T-helper 1 cell treated with Interleukin-12 subunit alpha and Interleukin-12 subunit beta and Interleukin-4 antibody, amounts not matched to agents 30 μg/mL and 1 μg/mL, for 36 hours (primary cell): ENCODE measurements around the gene AK4.

ENCODE experiments used
- H3K27ac Mint-ChIP-seq: one replicate; pipeline ENCODE4 v1.8.0; 2021; ENCODE audit warnings: mild to moderate bottlenecking, mixed read lengths
- H3K27me3 Mint-ChIP-seq: one replicate; pipeline ENCODE4 v1.8.0; 2021; ENCODE audit warnings: low read depth, mixed read lengths
- H3K36me3 Mint-ChIP-seq: one replicate; pipeline ENCODE4 v1.8.0; 2021; ENCODE audit warnings: low read depth, mixed read lengths
- H3K4me1 Mint-ChIP-seq: one replicate; pipeline ENCODE4 v1.8.0; 2021; ENCODE audit warnings: low read depth, mixed read lengths
- H3K4me3 Mint-ChIP-seq: one replicate; pipeline ENCODE4 v1.8.0; 2021; ENCODE audit warnings: mild to moderate bottlenecking, moderate library complexity, mixed read lengths
- H3K9me3 Mint-ChIP-seq: one replicate; pipeline ENCODE4 v1.8.0; 2021; ENCODE audit warnings: mixed read lengths

AK4 gene

DNA sequence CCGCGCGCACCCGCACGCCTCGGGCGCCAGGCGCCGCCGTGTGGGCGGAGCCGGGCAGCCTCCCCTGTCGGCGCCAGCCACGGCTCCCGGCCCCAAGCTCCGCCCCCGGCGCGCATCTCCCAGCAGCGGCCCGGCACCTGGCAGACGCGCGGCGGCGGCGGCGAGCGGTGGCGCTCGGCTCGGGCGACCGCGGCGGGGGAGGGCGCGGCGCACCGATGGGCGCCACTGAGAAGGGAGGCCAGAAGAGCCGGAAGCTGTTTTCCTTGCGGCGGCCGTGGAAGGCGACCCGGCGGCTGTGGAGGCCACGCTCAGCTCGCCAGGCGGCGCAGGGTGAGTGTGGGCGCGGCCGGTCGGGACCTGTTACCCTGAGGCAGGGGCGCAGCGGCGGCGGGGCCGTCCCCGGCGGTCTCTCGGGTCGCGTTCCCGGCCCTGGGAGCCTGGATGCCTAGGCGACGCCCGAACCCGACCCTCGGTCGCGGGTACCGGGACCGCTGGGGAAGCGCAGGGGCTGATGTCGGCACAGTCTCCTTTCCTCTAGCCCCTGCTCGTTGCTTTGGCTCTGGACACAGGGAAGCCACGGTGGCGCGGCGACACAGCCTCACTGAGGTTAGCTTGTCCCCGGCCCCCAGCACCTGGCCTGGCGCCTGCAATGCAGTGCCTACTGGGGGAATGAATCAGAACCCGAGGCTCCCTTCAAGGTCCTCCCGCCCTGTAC is 106.5 kb downstream of the AK4 start:
- Mint-ChIP-seq H3K9me3 (no peaks in the 10 kb centered on the region), H3K27me3 (peaks cover 22% of the 10 kb centered on the region), H3K36me3 (peaks cover 7% of the 10 kb centered on the region), H3K4me3 (peak overlapping the region; percentile 96), H3K4me1 (peaks cover 19% of the 10 kb centered on the region), H3K27ac (no peak overlapping the region)

DNA sequence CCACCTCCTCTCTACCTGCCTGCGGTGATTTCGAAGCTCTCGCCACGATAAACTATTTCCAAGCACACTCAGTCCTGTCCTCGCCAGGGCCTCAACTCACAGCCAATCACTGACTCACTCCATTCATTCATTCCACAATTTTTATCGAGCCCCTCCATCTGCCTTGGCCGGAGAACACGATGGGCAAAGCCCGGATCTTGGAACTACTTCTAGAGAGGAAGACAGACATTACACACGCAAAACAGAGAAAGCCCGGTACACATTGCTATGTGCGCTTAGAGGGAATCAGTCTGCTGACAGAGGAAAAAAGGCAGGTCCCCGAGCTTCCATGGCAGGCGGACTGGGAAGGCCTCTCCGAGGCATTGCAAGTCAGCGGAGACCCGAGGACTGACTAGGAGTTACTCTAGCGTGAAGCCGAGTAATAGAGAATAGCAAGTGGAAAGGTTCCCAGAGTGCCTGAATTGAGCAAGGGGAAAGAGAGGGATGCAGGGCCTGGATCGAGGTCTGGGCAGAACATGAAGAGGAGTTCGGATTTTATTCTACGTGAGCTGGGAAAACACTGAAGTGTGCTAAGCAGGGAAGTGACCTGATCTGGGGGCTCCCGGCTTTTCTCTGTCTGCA is 107.1 kb downstream of the AK4 start:
- peak overlapping the region; percentile 96 for H3K4me3 Mint-ChIP-seq
- no peaks in the 10 kb centered on the region for H3K9me3 Mint-ChIP-seq
- H3K27me3 Mint-ChIP-seq = peaks cover 22% of the 10 kb centered on the region
- H3K27ac Mint-ChIP-seq = peak overlapping the region; percentile 84
- peaks cover 24% of the 10 kb centered on the region for H3K4me1 Mint-ChIP-seq
- peaks cover 6% of the 10 kb centered on the region for H3K36me3 Mint-ChIP-seq

DNA sequence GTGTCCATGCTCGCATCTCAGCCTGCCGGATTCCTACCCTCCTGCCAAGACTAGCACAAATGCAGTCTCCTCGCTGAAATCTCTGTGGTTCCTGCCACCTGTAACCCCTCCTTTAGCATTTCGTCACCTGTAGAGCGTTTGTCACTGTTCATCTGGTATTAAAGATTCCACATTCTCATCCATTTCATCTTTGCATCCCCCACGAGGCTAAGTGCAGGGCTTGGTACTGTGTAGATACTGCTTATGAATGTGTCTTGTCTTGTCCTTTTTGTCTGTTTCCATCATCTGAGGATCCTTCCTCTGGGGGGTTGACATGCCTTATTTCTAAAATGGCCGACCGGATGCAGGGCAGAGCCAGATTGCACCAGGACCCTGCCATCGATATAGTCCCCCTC is 107.7 kb downstream of the AK4 start:
- no peaks in the 10 kb centered on the region for H3K9me3 Mint-ChIP-seq
- peaks cover 29% of the 10 kb centered on the region for H3K4me1 Mint-ChIP-seq
- peaks cover 22% of the 10 kb centered on the region for H3K27me3 Mint-ChIP-seq
- H3K4me3 Mint-ChIP-seq = peak overlapping the region; percentile 96
- no peak overlapping the region for H3K27ac Mint-ChIP-seq
- H3K36me3 Mint-ChIP-seq = peaks cover 6% of the 10 kb centered on the region

DNA sequence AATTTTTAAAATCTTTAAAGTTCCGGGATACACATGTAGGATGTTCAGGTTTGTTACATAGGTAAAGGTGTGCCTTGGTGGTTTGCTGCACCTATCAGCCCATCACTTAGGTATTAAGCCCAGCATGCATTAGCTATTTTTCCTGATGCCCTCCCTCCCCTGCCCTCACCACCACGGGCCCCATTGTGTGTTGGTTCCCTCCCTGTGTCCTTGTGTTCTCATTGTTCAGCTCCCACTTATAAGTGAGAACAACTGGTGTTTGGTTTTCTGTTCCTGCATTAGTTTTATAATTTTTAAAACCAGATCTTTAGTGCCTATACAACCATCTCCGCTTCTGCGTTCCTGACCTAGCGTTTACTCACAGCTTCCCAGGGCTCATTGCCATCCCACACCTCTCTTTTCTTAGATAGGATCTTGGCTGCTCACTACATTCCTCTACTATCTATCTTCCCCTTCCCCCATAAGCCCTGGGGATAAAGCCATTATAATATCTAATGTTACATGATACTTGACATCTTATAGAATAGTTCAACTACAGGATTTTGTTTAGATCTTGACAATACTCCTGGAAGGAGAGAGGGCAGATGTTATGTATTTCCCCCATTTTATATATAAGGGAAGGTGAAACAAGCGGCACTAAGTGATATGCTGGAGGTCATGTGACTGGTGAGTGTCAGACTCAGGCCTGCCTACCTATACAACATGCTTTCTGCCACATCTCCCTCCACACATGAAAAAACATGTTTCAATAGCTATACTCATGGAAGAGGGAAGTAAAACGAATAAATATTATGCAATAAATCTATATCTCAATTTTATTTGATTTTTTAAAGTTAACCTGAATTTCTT is 109.1 kb downstream of the AK4 start:
- Mint-ChIP-seq H3K36me3 (peaks cover 6% of the 10 kb centered on the region), H3K4me3 (no peak overlapping the region), H3K27me3 (peaks cover 22% of the 10 kb centered on the region), H3K4me1 (peaks cover 36% of the 10 kb centered on the region), H3K9me3 (no peaks in the 10 kb centered on the region), H3K27ac (no peak overlapping the region)

DNA sequence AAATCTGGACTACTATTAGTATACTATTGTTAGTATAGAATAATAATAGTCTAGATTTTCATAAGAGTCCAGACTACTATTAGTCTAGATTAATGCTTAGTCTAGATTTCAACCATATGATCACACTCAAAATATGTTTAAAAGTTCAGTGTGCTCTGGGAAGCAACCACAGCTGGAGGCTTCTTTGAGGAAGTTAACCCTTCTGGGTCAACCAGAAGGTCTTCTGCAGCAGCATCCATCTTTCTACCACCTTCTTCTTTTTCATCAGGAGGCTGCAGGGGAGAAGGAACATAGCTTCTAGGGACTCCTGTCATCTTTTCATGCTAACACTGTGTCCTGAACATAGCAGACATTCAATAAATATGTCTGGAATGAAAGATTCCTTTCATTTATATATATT is 110.1 kb downstream of the AK4 start:
- peaks cover 18% of the 10 kb centered on the region for H3K27me3 Mint-ChIP-seq
- no peak overlapping the region for H3K4me3 Mint-ChIP-seq
- H3K36me3 Mint-ChIP-seq = peaks cover 9% of the 10 kb centered on the region
- no peak overlapping the region for H3K27ac Mint-ChIP-seq
- no peaks in the 10 kb centered on the region for H3K9me3 Mint-ChIP-seq
- H3K4me1 Mint-ChIP-seq = peaks cover 36% of the 10 kb centered on the region

DNA sequence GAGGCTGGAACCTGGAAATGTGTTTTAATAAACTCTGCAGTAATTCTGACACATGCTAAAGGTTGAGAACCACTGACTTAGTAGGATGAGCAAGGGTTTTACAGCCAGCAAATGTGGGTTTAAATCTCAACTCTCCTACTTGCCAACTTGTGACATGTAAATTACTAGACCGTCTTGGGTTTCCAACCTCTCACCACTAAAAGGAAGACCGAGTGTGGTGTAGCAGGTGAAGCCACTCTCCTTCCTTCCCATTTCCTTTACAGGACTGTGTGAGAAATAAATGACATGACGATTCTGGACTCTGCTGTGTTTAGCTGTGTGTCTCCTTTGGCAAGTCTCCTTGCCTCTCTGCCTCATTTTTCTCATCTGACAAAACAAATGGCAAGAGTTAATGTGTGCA is 111.8 kb downstream of the AK4 start:
- H3K4me3 Mint-ChIP-seq = no peak overlapping the region
- peaks cover 24% of the 10 kb centered on the region for H3K27me3 Mint-ChIP-seq
- no peaks in the 10 kb centered on the region for H3K9me3 Mint-ChIP-seq
- peak overlapping the region; percentile 16 for H3K27ac Mint-ChIP-seq
- H3K36me3 Mint-ChIP-seq = peaks cover 9% of the 10 kb centered on the region
- peaks cover 34% of the 10 kb centered on the region for H3K4me1 Mint-ChIP-seq

DNA sequence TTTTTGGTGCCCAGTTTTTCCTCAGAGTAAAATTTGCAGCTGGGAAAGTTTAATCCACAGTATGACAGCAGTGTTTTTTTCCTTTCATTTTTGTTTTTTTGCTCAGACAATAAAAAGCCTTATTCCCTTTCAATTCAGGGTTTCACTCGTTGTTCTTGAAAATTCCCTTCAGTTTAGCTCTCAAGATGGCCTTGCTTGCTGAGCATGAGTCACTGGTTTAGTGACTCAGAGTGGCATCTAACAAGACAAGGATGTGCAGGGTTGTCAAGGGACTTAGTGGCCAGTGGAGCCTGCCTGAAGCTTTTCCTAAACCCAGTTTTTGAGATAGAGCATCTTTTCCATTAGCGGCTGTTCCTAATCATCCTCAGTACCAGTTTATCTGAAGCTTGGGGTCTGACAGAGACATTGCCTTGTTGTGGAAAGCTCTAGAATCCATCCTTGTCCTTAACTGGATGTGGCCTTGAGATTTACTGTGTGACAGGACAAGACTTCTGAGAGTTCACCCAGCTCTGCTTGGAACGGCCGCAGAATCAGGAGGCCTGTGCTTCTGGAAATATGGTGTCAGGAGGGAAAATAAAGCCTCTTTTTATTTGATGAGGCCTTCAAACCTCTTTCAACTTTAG is 113.0 kb downstream of the AK4 start:
- H3K4me1 Mint-ChIP-seq = peaks cover 34% of the 10 kb centered on the region
- H3K9me3 Mint-ChIP-seq = no peaks in the 10 kb centered on the region
- peaks cover 23% of the 10 kb centered on the region for H3K27me3 Mint-ChIP-seq
- peaks cover 7% of the 10 kb centered on the region for H3K36me3 Mint-ChIP-seq
- peak overlapping the region; percentile 11 for H3K27ac Mint-ChIP-seq
- no peak overlapping the region for H3K4me3 Mint-ChIP-seq

DNA sequence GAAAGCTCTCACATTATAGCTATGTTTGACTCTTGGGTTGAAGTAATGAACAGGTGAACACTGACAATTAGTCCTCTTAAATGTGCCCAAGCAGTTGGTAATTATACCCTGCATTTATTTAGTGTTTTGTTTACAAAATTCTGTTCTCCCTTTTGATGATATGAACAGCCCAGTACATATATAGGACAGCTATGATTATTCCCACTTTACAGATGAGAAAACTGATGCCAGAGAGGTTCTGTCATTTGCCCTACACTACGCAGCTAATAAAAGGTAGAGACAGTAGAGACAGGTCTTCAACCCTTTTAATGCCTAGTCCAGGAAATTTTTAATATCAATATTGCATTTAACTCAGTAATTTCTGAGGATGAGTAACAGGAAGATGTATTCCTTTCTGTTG is 115.3 kb downstream of the AK4 start:
- Mint-ChIP-seq H3K4me3 (no peak overlapping the region), H3K27ac (no peak overlapping the region), H3K27me3 (peaks cover 38% of the 10 kb centered on the region), H3K9me3 (no peaks in the 10 kb centered on the region), H3K4me1 (peaks cover 41% of the 10 kb centered on the region), H3K36me3 (peaks cover 3% of the 10 kb centered on the region)

DNA sequence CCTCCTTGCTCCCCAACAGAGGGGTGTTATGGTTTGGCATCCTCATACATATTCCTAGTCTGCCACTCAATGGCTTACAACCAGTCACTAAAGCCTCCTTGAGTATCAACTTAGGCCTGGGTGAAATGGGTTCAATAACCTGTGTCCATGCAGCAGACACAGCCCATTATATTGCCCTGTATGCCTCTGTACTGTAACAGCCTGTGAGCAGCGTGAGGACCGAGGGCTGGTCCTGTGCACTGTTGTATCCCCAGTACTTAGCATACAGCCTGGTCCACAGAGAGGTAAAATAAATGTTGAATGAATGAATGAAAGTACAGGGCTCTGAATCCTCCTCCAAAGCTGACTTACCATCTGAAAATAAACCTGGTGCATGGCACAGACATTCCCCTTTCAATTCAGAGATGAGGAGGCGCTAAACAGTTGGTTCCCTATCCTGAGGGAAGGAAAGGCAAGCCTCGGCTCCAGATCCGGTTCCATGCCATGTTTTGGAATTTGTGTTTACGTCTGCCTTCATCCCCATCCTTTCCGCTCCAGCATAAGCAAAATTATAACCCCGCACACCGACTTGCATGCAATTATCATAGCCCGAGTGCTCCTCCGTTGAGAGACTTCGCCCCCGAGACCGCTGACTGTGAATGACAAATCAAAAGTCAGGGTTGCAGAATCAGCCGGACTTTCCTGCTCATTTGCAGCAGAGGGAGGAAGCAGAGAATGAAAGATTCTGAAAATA is 116.4 kb downstream of the AK4 start:
- Mint-ChIP-seq H3K27me3 (peaks cover 39% of the 10 kb centered on the region), H3K36me3 (peaks cover 3% of the 10 kb centered on the region), H3K27ac (no peak overlapping the region), H3K4me1 (peaks cover 39% of the 10 kb centered on the region), H3K9me3 (no peaks in the 10 kb centered on the region), H3K4me3 (peak overlapping the region; percentile 4)

DNA sequence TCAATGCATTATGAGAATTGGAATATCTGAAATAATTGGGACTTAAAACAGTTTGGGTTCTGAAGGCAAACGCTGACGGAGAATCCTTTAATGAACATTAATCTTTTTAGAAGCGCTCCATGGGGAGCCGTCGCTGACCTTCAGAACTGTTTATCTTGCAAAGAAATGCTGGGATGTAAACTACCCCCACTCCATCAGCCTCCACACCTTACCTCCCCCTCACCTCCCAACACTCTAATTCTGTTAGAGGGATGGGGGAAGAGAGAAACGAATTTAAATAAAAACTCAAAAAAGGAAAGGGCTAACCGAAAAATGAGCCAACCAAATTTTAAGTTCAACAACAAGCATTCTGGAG is 117.3 kb downstream of the AK4 start:
- peaks cover 33% of the 10 kb centered on the region for H3K4me1 Mint-ChIP-seq
- H3K9me3 Mint-ChIP-seq = no peaks in the 10 kb centered on the region
- peaks cover 43% of the 10 kb centered on the region for H3K27me3 Mint-ChIP-seq
- peaks cover 3% of the 10 kb centered on the region for H3K36me3 Mint-ChIP-seq
- H3K4me3 Mint-ChIP-seq = peak overlapping the region; percentile 71
- peak overlapping the region; percentile 45 for H3K27ac Mint-ChIP-seq

DNA sequence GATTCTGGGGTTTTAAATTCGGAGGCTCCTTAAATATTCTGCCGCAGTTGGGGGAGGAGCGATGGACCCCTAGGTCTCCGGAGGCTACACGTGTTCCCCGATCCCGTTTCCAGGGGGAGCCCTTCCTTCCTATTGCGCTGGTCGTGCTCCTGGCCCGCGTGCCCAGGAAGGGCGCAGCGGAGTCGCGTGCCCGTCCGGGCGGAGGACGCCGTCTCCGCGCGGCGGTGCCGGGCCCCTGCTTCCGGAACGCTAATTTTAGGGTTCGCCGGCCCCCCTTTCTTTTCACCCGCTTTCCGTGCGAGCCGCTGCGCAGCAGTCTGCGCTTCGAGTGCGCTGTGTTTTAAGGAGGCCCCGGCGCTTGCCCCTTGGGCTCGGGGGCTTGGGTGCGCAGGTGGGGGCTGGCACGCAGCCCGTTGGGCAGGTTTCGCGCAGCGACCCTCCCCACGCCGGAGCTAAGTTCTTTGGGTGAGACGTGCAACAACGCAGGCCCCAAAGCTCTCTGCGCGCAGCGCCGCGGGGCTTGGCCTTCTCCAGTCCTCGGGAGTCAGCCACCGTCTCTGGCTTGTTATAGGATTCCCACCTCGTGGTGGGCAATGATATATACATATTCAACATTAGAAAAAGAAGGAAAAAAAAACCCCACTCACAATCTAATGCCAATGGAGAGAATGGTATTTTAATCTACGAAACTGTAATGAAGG is 117.8 kb downstream of the AK4 start:
- Mint-ChIP-seq H3K4me3 (peak overlapping the region; percentile 71), H3K27ac (no peak overlapping the region), H3K9me3 (no peaks in the 10 kb centered on the region), H3K4me1 (peaks cover 28% of the 10 kb centered on the region), H3K36me3 (peaks cover 3% of the 10 kb centered on the region), H3K27me3 (peaks cover 43% of the 10 kb centered on the region)

DNA sequence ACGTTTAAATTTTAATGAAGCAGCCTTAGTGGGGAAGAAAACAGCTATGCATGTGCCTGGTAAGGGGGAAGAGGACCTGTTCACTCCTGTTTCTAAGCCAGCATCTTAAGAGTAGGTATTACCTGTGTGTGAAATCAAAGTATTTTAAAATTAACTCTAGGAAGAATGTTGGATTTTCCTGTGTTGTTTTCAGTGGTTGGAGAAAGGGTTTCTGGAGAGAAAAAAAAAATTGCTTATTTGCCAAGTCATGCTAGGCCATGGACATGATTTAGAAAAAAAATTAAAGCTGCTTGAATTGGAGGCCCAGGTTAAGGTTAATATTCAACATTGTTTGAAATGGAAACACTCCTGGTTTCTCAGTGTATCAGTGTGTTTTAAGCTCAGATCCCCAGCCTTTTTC is 118.5 kb downstream of the AK4 start:
- Mint-ChIP-seq H3K36me3 (peaks cover 3% of the 10 kb centered on the region), H3K4me1 (peaks cover 24% of the 10 kb centered on the region), H3K4me3 (peak overlapping the region; percentile 71), H3K27ac (no peak overlapping the region), H3K9me3 (no peaks in the 10 kb centered on the region), H3K27me3 (peaks cover 43% of the 10 kb centered on the region)

DNA sequence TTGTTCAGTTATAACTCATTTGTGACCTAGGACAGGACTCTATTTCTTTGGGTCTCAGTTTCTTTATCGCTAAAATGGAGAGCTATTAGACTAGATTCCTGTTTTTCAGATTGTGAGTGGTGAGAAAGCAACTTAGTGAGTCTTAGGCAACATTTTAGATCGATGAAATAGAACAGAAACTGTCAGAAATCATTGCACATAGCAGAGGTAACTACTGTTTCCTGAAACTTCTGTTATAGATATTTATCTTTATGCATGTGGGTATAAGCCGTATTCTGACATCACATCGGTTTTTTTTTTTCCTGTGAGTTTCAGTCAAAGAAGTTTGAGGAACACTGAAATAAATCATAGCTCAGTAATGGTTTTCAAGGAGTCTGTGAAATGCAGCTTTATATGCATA is 119.3 kb downstream of the AK4 start:
- H3K36me3 Mint-ChIP-seq = peaks cover 3% of the 10 kb centered on the region
- peaks cover 47% of the 10 kb centered on the region for H3K27me3 Mint-ChIP-seq
- H3K27ac Mint-ChIP-seq = no peak overlapping the region
- peaks cover 23% of the 10 kb centered on the region for H3K4me1 Mint-ChIP-seq
- H3K4me3 Mint-ChIP-seq = peak overlapping the region; percentile 22
- no peaks in the 10 kb centered on the region for H3K9me3 Mint-ChIP-seq
